Subcutaneous adipose tissue (tissue), 4 donors: ENCODE measurements around the gene SDF2. TPM values are rescaled to one million over a fixed set of nuclear protein-coding genes. Genes with fewer than 3 reads are reported as not detected.

Experiments used
- total RNA-seq, 4 donors: library from RNA; depleted of rRNA; stranded (reverse); fragments of >200 nt; gene quantifications; one replicate each; pipeline ENCODE4 v1.1.0, GENCODE V29; 2016
- TF ChIP-seq, protein P1 (sequence below): fragments of 450-650 bp; IDR thresholded peaks from one replicate; pipeline ENCODE4 v1.5.1; 2016; ENCODE audit warnings: low read depth, mild to moderate bottlenecking, control low read depth, antibody characterized with exemption, moderate library complexity

Gene SDF2
- total RNA-seq, 4 donors from 2014 or later = 37.4 to 43.7 (median 39.1) TPM

DNA sequence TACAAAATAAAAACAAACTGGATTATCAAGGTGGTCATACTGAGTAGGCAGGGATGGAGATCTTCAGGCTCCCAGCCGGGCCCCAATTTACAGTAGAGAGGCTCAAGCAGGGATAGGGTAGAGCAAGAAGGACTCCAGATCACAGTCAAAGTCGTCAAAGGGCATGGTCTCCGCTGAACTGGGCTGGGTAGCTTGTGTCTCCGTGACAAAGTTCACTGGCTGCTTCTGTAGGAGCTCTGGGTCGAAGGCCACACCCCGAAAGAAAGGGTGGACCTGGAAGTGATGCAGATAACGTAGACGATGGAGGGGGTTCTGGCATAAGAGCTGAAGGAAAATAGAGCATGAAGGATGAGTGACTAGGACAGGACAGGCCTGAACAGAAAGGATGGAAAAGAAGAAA, 51.3 kb downstream of the SDF2 start:
- TF ChIP-seq, protein P1, sequence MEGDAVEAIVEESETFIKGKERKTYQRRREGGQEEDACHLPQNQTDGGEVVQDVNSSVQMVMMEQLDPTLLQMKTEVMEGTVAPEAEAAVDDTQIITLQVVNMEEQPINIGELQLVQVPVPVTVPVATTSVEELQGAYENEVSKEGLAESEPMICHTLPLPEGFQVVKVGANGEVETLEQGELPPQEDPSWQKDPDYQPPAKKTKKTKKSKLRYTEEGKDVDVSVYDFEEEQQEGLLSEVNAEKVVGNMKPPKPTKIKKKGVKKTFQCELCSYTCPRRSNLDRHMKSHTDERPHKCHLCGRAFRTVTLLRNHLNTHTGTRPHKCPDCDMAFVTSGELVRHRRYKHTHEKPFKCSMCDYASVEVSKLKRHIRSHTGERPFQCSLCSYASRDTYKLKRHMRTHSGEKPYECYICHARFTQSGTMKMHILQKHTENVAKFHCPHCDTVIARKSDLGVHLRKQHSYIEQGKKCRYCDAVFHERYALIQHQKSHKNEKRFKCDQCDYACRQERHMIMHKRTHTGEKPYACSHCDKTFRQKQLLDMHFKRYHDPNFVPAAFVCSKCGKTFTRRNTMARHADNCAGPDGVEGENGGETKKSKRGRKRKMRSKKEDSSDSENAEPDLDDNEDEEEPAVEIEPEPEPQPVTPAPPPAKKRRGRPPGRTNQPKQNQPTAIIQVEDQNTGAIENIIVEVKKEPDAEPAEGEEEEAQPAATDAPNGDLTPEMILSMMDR = no peak

DNA sequence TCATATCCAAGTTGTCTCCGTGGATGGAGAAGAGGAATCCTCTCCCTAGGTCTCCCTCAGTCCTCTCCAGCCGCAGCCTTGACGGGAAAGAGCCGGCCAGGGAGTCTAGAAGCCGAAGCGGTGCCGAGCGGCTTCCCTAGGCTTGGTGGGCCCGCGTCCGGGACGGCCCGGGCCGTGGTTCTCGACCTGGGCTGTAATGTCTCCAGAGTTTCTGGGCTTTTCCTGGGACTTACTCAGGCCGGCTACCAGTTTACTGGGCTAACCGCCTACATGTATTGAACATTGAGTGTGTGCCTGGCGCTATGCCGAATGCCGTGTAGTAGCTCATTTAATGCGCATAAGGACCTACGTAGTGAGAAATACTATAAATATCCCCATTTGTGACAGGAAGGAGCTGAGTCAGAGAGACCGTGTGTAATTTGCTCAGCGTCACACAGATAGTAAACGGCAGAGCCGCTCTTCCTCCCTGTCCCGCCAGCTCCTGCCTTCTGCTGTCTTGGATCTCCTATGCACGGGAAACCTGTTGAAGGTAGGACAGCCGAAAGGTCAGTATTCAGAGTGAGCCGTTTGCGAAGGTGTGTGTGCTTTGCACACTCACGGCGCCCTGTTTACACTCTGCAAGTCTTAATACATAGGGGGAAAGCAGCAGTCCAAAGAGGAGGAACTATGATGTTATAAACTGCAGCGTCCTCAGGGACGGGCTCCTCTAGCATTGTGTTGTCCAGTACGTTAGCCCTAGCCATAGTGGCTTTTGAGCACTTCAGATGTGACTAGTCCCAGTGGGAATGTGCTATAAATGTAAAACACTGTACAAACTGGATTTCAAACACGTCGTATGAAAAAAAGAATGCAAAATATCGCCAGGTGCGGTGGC, 62.2 kb downstream of the SDF2 start:
- TF ChIP-seq, protein P1 = no peak

- TF ChIP-seq, protein P1 = no peak
Observed at GRCh38 chr17:28598799-28599310, 62.9 kb downstream of the SDF2 start, which contains the start of gene SPAG5. TSS of gene SPAG5 (minus strand) at chr17:28599025. CDS start at chr17:28598946, 79 bp downstream.

DNA sequence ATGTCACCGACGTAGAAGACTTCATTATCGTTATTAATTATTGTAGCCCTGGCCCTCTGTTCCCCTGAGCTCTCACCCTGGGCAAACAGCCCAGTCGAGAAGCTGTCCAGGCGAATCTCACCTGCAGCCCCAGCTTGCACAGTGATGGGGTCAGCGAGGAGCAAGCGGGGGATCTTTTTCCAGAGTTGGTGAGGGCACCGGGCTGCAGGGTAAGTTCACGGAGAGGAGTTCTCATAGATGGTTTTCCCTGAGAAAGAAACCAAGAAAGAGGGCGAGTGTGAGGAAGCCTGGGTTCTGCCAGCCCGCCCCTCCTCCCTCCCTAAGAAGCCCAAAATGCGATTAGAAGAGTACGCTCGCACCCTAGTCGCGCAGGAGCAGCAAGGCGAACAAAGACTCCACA, 63.3 kb downstream of the SDF2 start:
- TF ChIP-seq, protein P1 = no peak

Other genes starting within 250 kb of the SDF2 start
- not detected for gene SLC13A2, start 188.3 kb downstream of the SDF2 start, total RNA-seq
- gene FOXN1, start 155.6 kb downstream of the SDF2 start, total RNA-seq = not detected
- gene UNC119, start 109.3 kb downstream of the SDF2 start, total RNA-seq = 10 to 100 TPM; 15.7 to 26.5 (median 20.8) TPM
- gene PIGS, start 90.4 kb downstream of the SDF2 start, total RNA-seq = 10 to 100 TPM; 34.9 to 86.7 (median 46.9) TPM
- gene ALDOC, start 85.0 kb downstream of the SDF2 start, total RNA-seq = 100 to 1,000 TPM in 2 of 4 donors, 10 to 100 TPM in 2; 29.4 to 355 (median 71.1) TPM
- 1 to 10 TPM; 1.1 to 9.0 (median 4.7) TPM for gene SPAG5, start 62.9 kb downstream of the SDF2 start, total RNA-seq
- 10 to 100 TPM in 2 of 4 donors, 1 to 10 TPM in 2; 6.4 to 12.3 (median 9.7) TPM for gene RSKR, start 47.7 kb downstream of the SDF2 start, total RNA-seq
- gene BLTP2, start 16.7 kb downstream of the SDF2 start, total RNA-seq = 100 to 1,000 TPM in 2 of 4 donors, 10 to 100 TPM in 2; 90.7 to 148 (median 116) TPM
- gene SUPT6H, start 299 bp upstream of the SDF2 start, total RNA-seq = 10 to 100 TPM; 52.2 to 69.5 (median 61.4) TPM
- 1 to 10 TPM in 3 of 4 donors, not detected in 1; 2.0 to 8.5 (median 2.4) TPM for gene PROCA1, start 50.0 kb upstream of the SDF2 start, total RNA-seq
- 100 to 1,000 TPM in 1 of 4 donors, 10 to 100 TPM in 3; 43.0 to 133 (median 98.7) TPM for gene RAB34, start 56.0 kb upstream of the SDF2 start, total RNA-seq
- gene RPL23A, start 58.1 kb upstream of the SDF2 start, total RNA-seq = 100 to 1,000 TPM; 468 to 848 (median 543) TPM
- 1 to 10 TPM in 3 of 4 donors, not detected in 1; 1.5 to 2.5 (median 1.6) TPM for gene TLCD1, start 64.3 kb upstream of the SDF2 start, total RNA-seq
- 1 to 10 TPM; 2.2 to 4.5 (median 2.9) TPM for gene NEK8, start 66.9 kb upstream of the SDF2 start, total RNA-seq
- 1 to 10 TPM; 2.5 to 8.3 (median 5.2) TPM for gene TRAF4, start 82.1 kb upstream of the SDF2 start, total RNA-seq
- gene FAM222B, start 180.9 kb upstream of the SDF2 start, total RNA-seq = 10 to 100 TPM in 2 of 4 donors, 1 to 10 TPM in 2; 6.6 to 30.0 (median 12.1) TPM
- gene ERAL1, start 193.1 kb upstream of the SDF2 start, total RNA-seq = 10 to 100 TPM; 22.7 to 34.2 (median 25.0) TPM
- gene FLOT2, start 235.8 kb upstream of the SDF2 start, total RNA-seq = 10 to 100 TPM; 48.1 to 76.1 (median 58.6) TPM
- 1 to 10 TPM; 2.1 to 3.6 (median 2.7) TPM for gene DHRS13, start 241.2 kb upstream of the SDF2 start, total RNA-seq